Upper lobe of left lung (tissue), 4 donors: Measurements from ENCODE around the gene GNPTAB.

Experiments used
- EP300 ChIP-seq, 4 donors: sonication (generic); formaldehyde crosslinking; IDR thresholded peaks; one replicate each; pipeline ENCODE4 v1.5.1; 2017; ENCODE audit warnings: antibody characterized with exemption in 4 of 4, control low read depth in 2 of 4
- POLR2A ChIP-seq, 4 donors: fragments of 450-650 bp; IDR thresholded peaks; one replicate each; pipeline ENCODE4 v1.5.1; 2016 to 2017; ENCODE audit warnings: antibody characterized with exemption in 4 of 4, mild to moderate bottlenecking in 2 of 4
- POLR2AphosphoS5 ChIP-seq, 2 donors: sonication (generic); formaldehyde crosslinking; IDR thresholded peaks; one replicate each; pipeline ENCODE4 v1.5.1; 2017; ENCODE audit warnings: antibody characterized with exemption in 2 of 2
- TF ChIP-seq, protein P1 (sequence below), 6 experiments: fragments of 450-650 bp in 4 of 6; fragments of 200-600 bp in 2 of 6; sonication (generic) in 2 of 6; IDR thresholded peaks; one replicate each; pipeline ENCODE4 v1.5.1; 2016 to 2019; ENCODE audit warnings: antibody characterized with exemption in 6 of 6

DNA sequence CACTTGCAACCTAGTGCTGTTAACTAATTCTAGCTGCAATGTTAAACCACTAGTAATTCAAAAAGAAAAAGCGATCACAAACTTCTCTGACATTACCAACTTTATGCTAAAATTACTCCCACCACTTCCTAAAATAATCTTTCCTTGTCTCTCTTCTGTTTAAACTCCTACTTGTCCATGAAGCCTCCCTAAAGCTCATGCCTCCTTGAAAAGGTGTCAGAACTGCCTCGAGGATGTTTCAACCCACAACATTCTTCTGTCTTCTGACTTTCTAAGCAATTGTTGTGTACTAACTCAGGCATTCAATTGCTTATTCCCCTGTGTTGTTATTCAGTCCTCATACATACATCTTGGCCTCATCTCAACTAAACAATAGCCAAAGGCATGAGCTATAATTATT is 5.9 kb downstream of the GNPTAB start:
- TF ChIP-seq, protein P1, sequence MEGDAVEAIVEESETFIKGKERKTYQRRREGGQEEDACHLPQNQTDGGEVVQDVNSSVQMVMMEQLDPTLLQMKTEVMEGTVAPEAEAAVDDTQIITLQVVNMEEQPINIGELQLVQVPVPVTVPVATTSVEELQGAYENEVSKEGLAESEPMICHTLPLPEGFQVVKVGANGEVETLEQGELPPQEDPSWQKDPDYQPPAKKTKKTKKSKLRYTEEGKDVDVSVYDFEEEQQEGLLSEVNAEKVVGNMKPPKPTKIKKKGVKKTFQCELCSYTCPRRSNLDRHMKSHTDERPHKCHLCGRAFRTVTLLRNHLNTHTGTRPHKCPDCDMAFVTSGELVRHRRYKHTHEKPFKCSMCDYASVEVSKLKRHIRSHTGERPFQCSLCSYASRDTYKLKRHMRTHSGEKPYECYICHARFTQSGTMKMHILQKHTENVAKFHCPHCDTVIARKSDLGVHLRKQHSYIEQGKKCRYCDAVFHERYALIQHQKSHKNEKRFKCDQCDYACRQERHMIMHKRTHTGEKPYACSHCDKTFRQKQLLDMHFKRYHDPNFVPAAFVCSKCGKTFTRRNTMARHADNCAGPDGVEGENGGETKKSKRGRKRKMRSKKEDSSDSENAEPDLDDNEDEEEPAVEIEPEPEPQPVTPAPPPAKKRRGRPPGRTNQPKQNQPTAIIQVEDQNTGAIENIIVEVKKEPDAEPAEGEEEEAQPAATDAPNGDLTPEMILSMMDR (IDR thresholded peaks at IDR 0.05): no peak
- TF ChIP-seq EP300 (IDR thresholded peaks at IDR 0.05) (no peak), POLR2AphosphoS5 (IDR thresholded peaks at IDR 0.05) (no peak), POLR2A (IDR thresholded peaks at IDR 0.05) (no peak)
